ENCODE results near the gene EFCAB14. TPM values are rescaled to one million over a fixed set of nuclear protein-coding genes. Genes with fewer than 3 reads are reported as not detected.

EFCAB14 gene
- total RNA-seq, 1 experiment from 2014 or later = 52.5 TPM

DNA sequence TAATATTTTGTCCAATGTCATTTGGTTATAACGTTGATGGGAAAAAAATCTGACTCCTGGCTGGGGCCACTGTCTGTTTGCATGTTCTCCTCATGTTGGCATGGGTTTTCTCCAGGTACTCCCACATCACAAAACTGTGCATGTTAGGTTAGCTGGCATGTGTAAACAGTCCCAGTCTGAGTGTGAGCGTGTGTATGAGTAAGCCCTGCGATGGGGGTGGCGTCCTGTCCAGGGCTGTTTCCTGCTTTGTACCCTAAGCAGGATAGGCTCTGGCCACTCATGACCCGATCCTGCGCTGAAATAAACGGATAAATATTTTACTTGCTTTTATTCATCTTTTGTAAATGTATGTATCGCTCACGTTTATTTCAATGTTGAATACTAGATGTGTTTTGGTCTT lies 13.5 kb downstream of the EFCAB14 start:
- H3K4me3 ChIP-seq (replicated peaks in 1 of 2; ENCODE audit: low read depth in 1 of 2, low read length in 2 of 2) = no peak overlapping the region
- no peaks in the 10 kb centered on the region for H4K20me1 ChIP-seq (ENCODE audit: insufficient read depth)
- H3K4me2 ChIP-seq (ENCODE audit: low read length) = no peak overlapping the region
- ATAC-seq (no peak), DNase-seq (ENCODE audit: low read depth, low spot score) (no peak)
- ChIA-PET CTCF (no interaction called here), POLR2A (no interaction called here), RAD21 (ENCODE audit: low non-redundant PET in 1 of 2, low total read pairs in 2 of 2, uncharacterized antibody in 2 of 2, unreplicated experiment in 2 of 2) (interaction anchor here in 1 of 2 experiments (0.7 kb wide), 1 partner anchor 372 kb away, joined by 4 read pairs; no protein-coding TSS in a partner anchor)
- H3K9me3 ChIP-seq (ENCODE audit: control insufficient read depth in 1 of 2, insufficient read depth in 1 of 2, low read depth in 1 of 2, low read length in 2 of 2) = no peaks in the 10 kb centered on the region
- H3K27me3 ChIP-seq (ENCODE audit: insufficient read depth, low read length) = no peaks in the 10 kb centered on the region
- BruUV-seq (replicated peaks) = no TSS peak
- no peak for TF ChIP-seq YY1 (IDR thresholded peaks at IDR 0.05; ENCODE audit: extremely low read depth, insufficient replicate concordance, low read depth, low read length)
- TF ChIP-seq, protein P1, sequence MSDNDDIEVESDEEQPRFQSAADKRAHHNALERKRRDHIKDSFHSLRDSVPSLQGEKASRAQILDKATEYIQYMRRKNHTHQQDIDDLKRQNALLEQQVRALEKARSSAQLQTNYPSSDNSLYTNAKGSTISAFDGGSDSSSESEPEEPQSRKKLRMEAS (IDR thresholded peaks at IDR 0.05) = no peak
- no peak for TF ChIP-seq TCF7L2 (IDR thresholded peaks at IDR 0.05; ENCODE audit: borderline replicate concordance, extremely low read depth, insufficient read depth, insufficient read length)
- no peak for TF ChIP-seq JUND (IDR thresholded peaks at IDR 0.05)
- no peak for TF ChIP-seq EZH2 (IDR thresholded peaks at IDR 0.05)
- TF ChIP-seq RAD21 (IDR thresholded peaks at IDR 0.05; ENCODE audit: low read depth) = no peak
- TF ChIP-seq POLR2AphosphoS5 (IDR thresholded peaks at IDR 0.05; ENCODE audit: low read depth, low read length) = no peak
- TF ChIP-seq POLR2A (IDR thresholded peaks at IDR 0.05; ENCODE audit: borderline replicate concordance, extremely low read depth, insufficient read depth, insufficient read length) = no peak
- TF ChIP-seq, protein P2, sequence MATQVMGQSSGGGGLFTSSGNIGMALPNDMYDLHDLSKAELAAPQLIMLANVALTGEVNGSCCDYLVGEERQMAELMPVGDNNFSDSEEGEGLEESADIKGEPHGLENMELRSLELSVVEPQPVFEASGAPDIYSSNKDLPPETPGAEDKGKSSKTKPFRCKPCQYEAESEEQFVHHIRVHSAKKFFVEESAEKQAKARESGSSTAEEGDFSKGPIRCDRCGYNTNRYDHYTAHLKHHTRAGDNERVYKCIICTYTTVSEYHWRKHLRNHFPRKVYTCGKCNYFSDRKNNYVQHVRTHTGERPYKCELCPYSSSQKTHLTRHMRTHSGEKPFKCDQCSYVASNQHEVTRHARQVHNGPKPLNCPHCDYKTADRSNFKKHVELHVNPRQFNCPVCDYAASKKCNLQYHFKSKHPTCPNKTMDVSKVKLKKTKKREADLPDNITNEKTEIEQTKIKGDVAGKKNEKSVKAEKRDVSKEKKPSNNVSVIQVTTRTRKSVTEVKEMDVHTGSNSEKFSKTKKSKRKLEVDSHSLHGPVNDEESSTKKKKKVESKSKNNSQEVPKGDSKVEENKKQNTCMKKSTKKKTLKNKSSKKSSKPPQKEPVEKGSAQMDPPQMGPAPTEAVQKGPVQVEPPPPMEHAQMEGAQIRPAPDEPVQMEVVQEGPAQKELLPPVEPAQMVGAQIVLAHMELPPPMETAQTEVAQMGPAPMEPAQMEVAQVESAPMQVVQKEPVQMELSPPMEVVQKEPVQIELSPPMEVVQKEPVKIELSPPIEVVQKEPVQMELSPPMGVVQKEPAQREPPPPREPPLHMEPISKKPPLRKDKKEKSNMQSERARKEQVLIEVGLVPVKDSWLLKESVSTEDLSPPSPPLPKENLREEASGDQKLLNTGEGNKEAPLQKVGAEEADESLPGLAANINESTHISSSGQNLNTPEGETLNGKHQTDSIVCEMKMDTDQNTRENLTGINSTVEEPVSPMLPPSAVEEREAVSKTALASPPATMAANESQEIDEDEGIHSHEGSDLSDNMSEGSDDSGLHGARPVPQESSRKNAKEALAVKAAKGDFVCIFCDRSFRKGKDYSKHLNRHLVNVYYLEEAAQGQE (IDR thresholded peaks at IDR 0.05; ENCODE audit: low read depth) = no peak
- TF ChIP-seq ZNF274 (IDR thresholded peaks at IDR 0.05; ENCODE audit: low read depth, low read length) = no peak
- TF ChIP-seq ELF1 (IDR thresholded peaks at IDR 0.05; ENCODE audit: borderline replicate concordance, low read depth) = no peak
- TF ChIP-seq FOSL1 (IDR thresholded peaks at IDR 0.05; ENCODE audit: low read depth) = no peak
- TF ChIP-seq CEBPB (IDR thresholded peaks at IDR 0.05; ENCODE audit: low read depth) = no peak
- no peak for TF ChIP-seq CBX3 (IDR thresholded peaks at IDR 0.05; ENCODE audit: low read depth)
- no peak for TF ChIP-seq ZFX (IDR thresholded peaks at IDR 0.05)
- no peaks in the 10 kb centered on the region for H3K4me1 ChIP-seq (ENCODE audit: control insufficient read depth in 1 of 2, insufficient read depth in 2 of 2, low read length in 2 of 2)
- intact Hi-C loops (cut with micrococcal nuclease) = no loop called here
- no peak overlapping the region for H3K9ac ChIP-seq (ENCODE audit: low read length)
- peaks cover 35 to 43% of the 10 kb centered on the region in 2 experiments for H3K36me3 ChIP-seq (ENCODE audit: control insufficient read depth in 1 of 2, insufficient read depth in 2 of 2, low read length in 2 of 2)
- no peak overlapping the region for H2AFZ ChIP-seq (ENCODE audit: low read depth, low read length, poor library complexity, severe bottlenecking)
- peaks cover 8% of the 10 kb centered on the region; the same call in 1 of the 2 replicates for H3K79me2 ChIP-seq (ENCODE audit: insufficient read depth, low read length)
- no peaks in the 10 kb centered on the region for H3K9me2 ChIP-seq (ENCODE audit: insufficient read depth)
- no peak overlapping the region for H3K27ac ChIP-seq (ENCODE audit: low read depth, low read length)
